ENCODE data around the gene GNG11. TPM values are rescaled to one million over a fixed set of nuclear protein-coding genes. Genes with fewer than 3 reads are reported as not detected.

Gene GNG11
- 10 to 100 TPM in 1 of 2 donors, 1 to 10 TPM in 1; 9.8 to 24.9 TPM for total RNA-seq
- 10 to 100 TPM; 28.0 to 28.3 TPM for polyA plus RNA-seq
- long read RNA-seq, donor 1, transcript GNG11-201 (2 exons, 3,055 nt) = major isoform, 30 of 32 reads
- long read RNA-seq, donor 1, partial matches to known transcripts = 0 of 32 reads
- long read RNA-seq, donor 1, other reads (novel, unspliced or antisense) = 2 of 32 reads
- long read RNA-seq, donor 2, transcript GNG11-201 (2 exons, 3,055 nt) = major isoform, 52 of 52 reads
- long read RNA-seq, donor 2, partial matches to known transcripts = 0 of 52 reads
- long read RNA-seq, donor 2, other reads (novel, unspliced or antisense) = 0 of 52 reads

DNA sequence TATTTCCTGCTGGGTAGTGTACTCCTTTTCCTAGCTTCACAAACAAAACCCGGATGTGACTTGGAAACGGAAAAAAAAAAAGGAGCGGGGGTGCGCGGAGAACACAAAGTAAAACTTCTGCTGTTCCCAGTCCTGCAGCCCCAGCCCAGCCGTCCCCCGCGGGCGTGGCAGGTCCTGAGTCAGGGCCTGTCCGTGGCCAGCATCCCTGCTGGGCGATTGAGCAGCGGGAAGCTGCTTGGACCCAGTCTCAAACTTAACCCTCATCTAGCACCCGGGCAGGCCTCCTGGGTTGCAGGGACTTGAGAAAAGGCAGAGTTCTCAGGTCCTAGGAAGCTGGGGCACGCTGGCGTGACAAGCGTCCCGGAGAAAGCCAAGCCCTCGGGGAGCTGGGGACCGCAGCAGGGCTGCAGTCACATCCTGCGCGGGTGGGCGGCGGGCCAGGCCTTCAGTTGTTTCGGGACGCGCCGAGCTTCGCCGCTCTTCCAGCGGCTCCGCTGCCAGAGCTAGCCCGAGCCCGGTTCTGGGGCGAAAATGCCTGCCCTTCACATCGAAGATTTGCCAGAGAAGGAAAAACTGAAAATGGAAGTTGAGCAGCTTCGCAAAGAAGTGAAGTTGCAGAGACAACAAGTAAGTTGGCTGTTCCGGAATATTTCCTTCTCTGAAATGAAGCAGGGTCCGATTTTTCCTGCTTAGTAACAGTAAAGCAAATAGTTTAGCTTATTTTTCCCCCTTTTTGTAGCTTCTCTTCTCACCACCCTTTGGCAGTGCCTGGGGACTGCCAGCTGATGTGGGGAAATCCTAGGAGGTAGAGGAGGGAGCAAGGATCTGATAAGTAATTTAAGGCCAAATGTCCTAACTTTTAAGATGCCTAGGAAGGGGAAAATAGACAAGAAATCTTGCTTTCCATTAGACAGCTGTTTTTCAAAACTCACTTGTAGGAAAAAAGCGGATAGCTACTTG lies at the start of gene GNG11:
Gene GNG11, plus strand, starts transcription at position 129 of the 960 bp plus-strand sequence. Its CDS starts 403 bp downstream, at position 532.
- DNase-seq (peak; percentile 88 to 92), ATAC-seq (ENCODE audit: low FRiP score) (peak; percentile 94)
- Histone ChIP-seq H3K4me3 (ENCODE audit: low read length in 2 of 2) (peak within 1 kb of the TSS; percentile 82 to 88), H3K27me3 (ENCODE audit: control insufficient read depth in 1 of 2, insufficient read depth in 2 of 2, low read length in 1 of 2) (no peaks in the 10 kb centered on the region), H3K27ac (ENCODE audit: low read depth in 1 of 2, low read length in 2 of 2) (peak within 1 kb of the TSS; percentile 68 to 91), H3K9me3 (ENCODE audit: control insufficient read depth, low read length) (no peaks in the 10 kb centered on the region), H3K4me1 (ENCODE audit: control insufficient read depth in 1 of 2, insufficient read depth in 2 of 2, low read length in 2 of 2) (peaks cover 2% of the 10 kb centered on the region in 2 donors), H3K36me3 (ENCODE audit: control insufficient read depth in 1 of 2, insufficient read depth in 2 of 2, low read length in 1 of 2) (no peaks in the 10 kb centered on the region)
- 2% methylated on average over 38 to 39 of the region's 39 CpGs for WGBS, 2 donors
- intact Hi-C loops (cut with DNase I) = loop anchor here in 1 of 2 donors (5.0 kb wide), 1 partner anchor 80 kb away; the partner anchor contains the start of gene BET1

DNA sequence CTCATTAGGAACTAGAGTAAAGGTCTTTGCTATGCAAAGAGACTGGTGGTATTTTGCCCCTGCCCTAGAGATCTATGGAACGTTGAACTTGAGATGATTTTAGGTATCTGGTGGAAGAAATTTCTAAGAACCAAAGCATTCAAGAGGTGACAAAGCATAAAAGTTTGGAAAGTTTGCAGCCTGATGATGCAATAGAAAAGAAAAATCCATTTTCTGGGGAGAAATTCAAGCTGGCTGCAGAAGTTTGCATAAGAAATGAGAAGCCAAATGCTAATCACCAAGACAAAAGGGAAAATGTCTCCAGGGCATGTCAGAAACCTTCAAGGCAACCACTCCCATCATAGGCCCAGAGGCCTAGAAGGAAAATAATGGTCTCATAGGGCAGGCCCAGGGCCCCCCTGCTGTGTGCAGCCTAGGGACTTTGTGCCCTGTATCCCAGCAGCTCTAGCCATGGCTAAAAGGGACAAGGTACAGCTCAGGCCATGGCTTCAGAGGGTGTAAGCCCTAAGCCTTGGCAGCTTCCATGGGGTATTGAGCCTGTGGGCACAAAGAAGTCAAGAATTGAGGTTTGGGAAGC lies 47.4 kb upstream of the GNG11 start:
- intact Hi-C loops (cut with DNase I) = no loop called here
- ATAC-seq (ENCODE audit: low FRiP score) = no peak
- peaks cover 1% of the 10 kb centered on the region for H3K9me3 ChIP-seq (ENCODE audit: control insufficient read depth, low read length)
- 69 to 78% methylated on average over 1 of the region's 1 CpG for WGBS, 2 donors
- no peaks in the 10 kb centered on the region for H3K4me1 ChIP-seq (ENCODE audit: control insufficient read depth in 1 of 2, insufficient read depth in 2 of 2, low read length in 2 of 2)
- no peak for DNase-seq
- H3K4me3 ChIP-seq (ENCODE audit: low read length in 2 of 2) = no peak overlapping the region
- no peaks in the 10 kb centered on the region for H3K36me3 ChIP-seq (ENCODE audit: control insufficient read depth in 1 of 2, insufficient read depth in 2 of 2, low read length in 1 of 2)
- no peak overlapping the region for H3K27ac ChIP-seq (ENCODE audit: low read depth in 1 of 2, low read length in 2 of 2)
- H3K27me3 ChIP-seq (ENCODE audit: control insufficient read depth in 1 of 2, insufficient read depth in 2 of 2, low read length in 1 of 2) = no peaks in the 10 kb centered on the region

DNA sequence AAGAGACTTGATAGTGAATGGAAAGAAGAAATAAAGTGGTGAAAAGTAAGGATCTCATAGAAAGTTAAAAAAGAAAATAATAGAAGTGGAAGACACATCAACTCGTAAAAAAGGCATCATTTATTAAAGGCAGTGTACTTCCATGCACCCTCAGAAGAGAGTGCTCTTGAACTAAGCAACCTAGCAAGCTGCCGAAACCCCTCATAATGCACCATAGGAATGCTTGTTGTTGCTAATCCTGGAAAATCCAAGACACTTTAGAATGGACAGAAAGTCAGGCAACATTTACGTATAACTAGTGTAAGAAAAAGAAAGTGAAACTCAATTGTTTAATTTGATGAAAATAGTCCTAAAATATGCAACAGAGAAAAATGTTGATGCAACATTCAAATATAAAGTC lies 43.8 kb upstream of the GNG11 start:
- no peaks in the 10 kb centered on the region for H3K27me3 ChIP-seq (ENCODE audit: control insufficient read depth in 1 of 2, insufficient read depth in 2 of 2, low read length in 1 of 2)
- 88 to 89% methylated on average over 3 of the region's 3 CpGs for WGBS, 2 donors
- intact Hi-C loops (cut with DNase I) = no loop called here
- no peaks in the 10 kb centered on the region for H3K36me3 ChIP-seq (ENCODE audit: control insufficient read depth in 1 of 2, insufficient read depth in 2 of 2, low read length in 1 of 2)
- no peak overlapping the region for H3K4me3 ChIP-seq (ENCODE audit: low read length in 2 of 2)
- H3K27ac ChIP-seq (ENCODE audit: low read depth in 1 of 2, low read length in 2 of 2) = no peak overlapping the region
- DNase-seq = no peak
- H3K9me3 ChIP-seq (ENCODE audit: control insufficient read depth, low read length) = peaks cover 1% of the 10 kb centered on the region
- no peaks in the 10 kb centered on the region for H3K4me1 ChIP-seq (ENCODE audit: control insufficient read depth in 1 of 2, insufficient read depth in 2 of 2, low read length in 2 of 2)
- no peak for ATAC-seq (ENCODE audit: low FRiP score)

GRCh38 chr7:93879356-93879755 lies 42.2 kb upstream of the GNG11 start:
- H3K36me3 ChIP-seq (ENCODE audit: control insufficient read depth in 1 of 2, insufficient read depth in 2 of 2, low read length in 1 of 2) = no peaks in the 10 kb centered on the region
- no peak overlapping the region for H3K27ac ChIP-seq (ENCODE audit: low read depth in 1 of 2, low read length in 2 of 2)
- no peaks in the 10 kb centered on the region for H3K4me1 ChIP-seq (ENCODE audit: control insufficient read depth in 1 of 2, insufficient read depth in 2 of 2, low read length in 2 of 2)
- no peaks in the 10 kb centered on the region for H3K9me3 ChIP-seq (ENCODE audit: control insufficient read depth, low read length)
- no peaks in the 10 kb centered on the region for H3K27me3 ChIP-seq (ENCODE audit: control insufficient read depth in 1 of 2, insufficient read depth in 2 of 2, low read length in 1 of 2)
- ATAC-seq (ENCODE audit: low FRiP score) = no peak
- no peak for DNase-seq
- intact Hi-C loops (cut with DNase I) = no loop called here
- no peak overlapping the region for H3K4me3 ChIP-seq (ENCODE audit: low read length in 2 of 2)

DNA sequence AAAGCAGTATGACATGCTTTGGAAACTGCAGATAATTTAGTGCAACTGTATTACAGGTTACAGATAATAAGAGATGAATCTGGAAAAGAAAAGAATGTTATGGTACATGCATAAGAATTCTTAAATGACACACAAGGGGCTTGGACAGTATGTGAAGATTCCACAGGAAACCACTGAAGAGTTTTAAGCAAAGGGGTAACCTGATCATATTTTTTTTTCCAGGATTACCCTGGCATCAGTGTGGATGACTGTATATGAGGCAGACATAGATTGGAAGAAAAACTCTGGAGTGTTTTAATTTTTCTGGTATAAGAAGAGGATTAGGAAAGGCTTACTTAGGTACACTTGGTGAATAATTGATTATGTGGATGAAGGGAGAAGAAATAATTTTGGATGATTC lies 39.1 kb upstream of the GNG11 start:
- no peaks in the 10 kb centered on the region for H3K27me3 ChIP-seq (ENCODE audit: control insufficient read depth in 1 of 2, insufficient read depth in 2 of 2, low read length in 1 of 2)
- intact Hi-C loops (cut with DNase I) = no loop called here
- H3K36me3 ChIP-seq (ENCODE audit: control insufficient read depth in 1 of 2, insufficient read depth in 2 of 2, low read length in 1 of 2) = no peaks in the 10 kb centered on the region
- no peaks in the 10 kb centered on the region for H3K4me1 ChIP-seq (ENCODE audit: control insufficient read depth in 1 of 2, insufficient read depth in 2 of 2, low read length in 2 of 2)
- ATAC-seq (ENCODE audit: low FRiP score) (no peak), DNase-seq (no peak)
- no peak overlapping the region for H3K4me3 ChIP-seq (ENCODE audit: low read length in 2 of 2)
- no peak overlapping the region for H3K27ac ChIP-seq (ENCODE audit: low read depth in 1 of 2, low read length in 2 of 2)
- H3K9me3 ChIP-seq (ENCODE audit: control insufficient read depth, low read length) = no peaks in the 10 kb centered on the region

DNA sequence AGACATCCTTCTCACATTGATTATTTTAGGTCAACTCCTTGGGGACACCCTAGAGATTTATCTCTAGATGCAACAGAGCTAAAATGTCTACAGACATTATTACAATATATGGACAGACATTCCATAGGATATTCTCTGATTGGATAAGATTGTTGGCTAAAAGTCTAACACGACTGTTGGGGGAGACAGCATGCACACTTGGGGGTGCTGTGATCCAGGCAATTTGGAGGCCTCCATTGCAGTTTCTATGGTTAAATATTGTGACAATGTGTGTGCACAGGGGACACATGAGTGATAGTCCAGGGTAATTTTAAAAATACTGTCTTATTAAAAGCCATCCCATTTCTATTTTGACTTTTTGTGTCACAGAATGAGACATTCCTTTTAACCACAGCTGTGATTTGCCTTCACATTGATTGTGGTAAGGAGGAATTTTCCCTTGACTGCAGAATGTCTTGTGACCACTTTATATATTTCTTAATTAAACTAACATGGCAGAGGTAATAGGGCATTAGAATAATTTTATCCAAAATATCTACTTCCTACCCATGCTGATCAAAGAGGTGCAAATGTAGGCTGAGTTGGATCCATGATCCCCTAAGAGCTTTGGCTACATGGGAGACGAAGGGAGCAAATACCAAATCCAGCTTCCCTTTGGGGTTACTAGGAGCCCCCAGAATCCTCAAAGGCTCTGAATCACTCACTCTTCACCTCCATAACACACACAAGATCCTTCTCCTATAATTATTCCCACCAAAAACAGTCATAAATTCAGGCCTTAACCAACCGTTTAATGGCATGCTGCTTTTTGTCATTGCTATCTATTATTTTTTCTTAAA lies 38.2 kb upstream of the GNG11 start:
- no peaks in the 10 kb centered on the region for H3K36me3 ChIP-seq (ENCODE audit: control insufficient read depth in 1 of 2, insufficient read depth in 2 of 2, low read length in 1 of 2)
- no peaks in the 10 kb centered on the region for H3K27me3 ChIP-seq (ENCODE audit: control insufficient read depth in 1 of 2, insufficient read depth in 2 of 2, low read length in 1 of 2)
- no peaks in the 10 kb centered on the region for H3K9me3 ChIP-seq (ENCODE audit: control insufficient read depth, low read length)
- DNase-seq (no peak), ATAC-seq (ENCODE audit: low FRiP score) (no peak)
- no peaks in the 10 kb centered on the region for H3K4me1 ChIP-seq (ENCODE audit: control insufficient read depth in 1 of 2, insufficient read depth in 2 of 2, low read length in 2 of 2)
- H3K4me3 ChIP-seq (ENCODE audit: low read length in 2 of 2) = no peak overlapping the region
- no peak overlapping the region for H3K27ac ChIP-seq (ENCODE audit: low read depth in 1 of 2, low read length in 2 of 2)
- 79 to 80% methylated on average over 3 of the region's 3 CpGs for WGBS, 2 donors
- intact Hi-C loops (cut with DNase I) = no loop called here

GRCh38 chr7:93883917-93884345 lies 37.6 kb upstream of the GNG11 start:
- H3K36me3 ChIP-seq (ENCODE audit: control insufficient read depth in 1 of 2, insufficient read depth in 2 of 2, low read length in 1 of 2) = no peaks in the 10 kb centered on the region
- H3K27ac ChIP-seq (ENCODE audit: low read depth in 1 of 2, low read length in 2 of 2) = no peak overlapping the region
- DNase-seq = no peak
- ATAC-seq (ENCODE audit: low FRiP score) = no peak
- H3K9me3 ChIP-seq (ENCODE audit: control insufficient read depth, low read length) = no peaks in the 10 kb centered on the region
- no peaks in the 10 kb centered on the region for H3K27me3 ChIP-seq (ENCODE audit: control insufficient read depth in 1 of 2, insufficient read depth in 2 of 2, low read length in 1 of 2)
- intact Hi-C loops (cut with DNase I) = no loop called here
- H3K4me1 ChIP-seq (ENCODE audit: control insufficient read depth in 1 of 2, insufficient read depth in 2 of 2, low read length in 2 of 2) = no peaks in the 10 kb centered on the region
- no peak overlapping the region for H3K4me3 ChIP-seq (ENCODE audit: low read length in 2 of 2)

DNA sequence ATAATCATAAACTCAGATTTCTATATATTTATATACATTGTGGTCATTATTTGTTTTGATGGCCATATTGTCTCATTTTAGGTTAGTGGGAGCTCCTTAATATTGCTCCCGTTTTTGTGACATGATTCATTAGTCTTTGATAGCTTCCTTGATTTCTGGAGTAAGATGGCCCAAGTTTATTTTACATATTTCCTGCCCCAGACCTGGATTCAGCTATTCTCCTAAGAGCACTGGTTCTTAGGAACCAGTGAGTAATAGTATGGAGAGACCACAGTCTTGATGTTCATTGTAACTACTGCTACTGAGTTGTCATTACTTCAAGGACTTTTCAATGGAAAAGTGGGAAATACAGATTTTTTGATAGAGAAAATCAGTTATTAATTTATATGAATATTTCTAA lies 37.0 kb upstream of the GNG11 start:
- DNase-seq = no peak
- intact Hi-C loops (cut with DNase I) = no loop called here
- 88% methylated on average over 1 of the region's 1 CpG for WGBS, 2 donors

More for the DNA sequence above, 37.0 kb upstream of the GNG11 start:
- H3K4me3 ChIP-seq (ENCODE audit: low read length in 2 of 2) = no peak overlapping the region
- no peaks in the 10 kb centered on the region for H3K4me1 ChIP-seq (ENCODE audit: control insufficient read depth in 1 of 2, insufficient read depth in 2 of 2, low read length in 2 of 2)
- no peaks in the 10 kb centered on the region for H3K36me3 ChIP-seq (ENCODE audit: control insufficient read depth in 1 of 2, insufficient read depth in 2 of 2, low read length in 1 of 2)
- no peak overlapping the region for H3K27ac ChIP-seq (ENCODE audit: low read depth in 1 of 2, low read length in 2 of 2)
- no peaks in the 10 kb centered on the region for H3K9me3 ChIP-seq (ENCODE audit: control insufficient read depth, low read length)
- H3K27me3 ChIP-seq (ENCODE audit: control insufficient read depth in 1 of 2, insufficient read depth in 2 of 2, low read length in 1 of 2) = no peaks in the 10 kb centered on the region
- no peak for ATAC-seq (ENCODE audit: low FRiP score)
